AG04450 (cell line): Measurements from ENCODE around the gene MFSD6. TPM values are rescaled to one million over a fixed set of nuclear protein-coding genes. Genes with fewer than 3 reads are reported as not detected.

ENCODE experiments used
- CTCF ChIA-PET: fragments of 300-600, 350-600 bp; formaldehyde crosslinking; extraction: SDS; loops from one replicate; lab custom pipeline; 2022; ENCODE audit warnings: antibody characterized with exemption, inconsistent platforms; lab: Charles Lee
- POLR2A ChIA-PET: fragments of 350-600 bp; formaldehyde crosslinking; extraction: SDS; loops from one replicate; lab custom pipeline; 2021; ENCODE audit warnings: antibody characterized with exemption, inconsistent platforms; lab: Yijun Ruan, JAX
- DNase-seq: peaks from one replicate; pipeline ENCODE4 v3.0.0-alpha.2; 2011; ENCODE audit warnings: low read depth, low spot score
- H3K27ac ChIP-seq: one replicate; pipeline ENCODE4 v1.5.1; 2012; ENCODE audit warnings: low read depth, low read length, control low read depth
- H3K27me3 ChIP-seq: one replicate; pipeline ENCODE4 v1.6.0; 2012; ENCODE audit warnings: low read length; ENCODE audit not compliant: control insufficient read depth, insufficient read depth
- H3K4me3 ChIP-seq: 2 replicates; pipeline ENCODE4 v1.5.1; 2011; ENCODE audit warnings: mild to moderate bottlenecking, low read depth, low read length, control low read depth
- H3K9me3 ChIP-seq: 2 replicates; pipeline ENCODE4 v1.5.1; 2012; ENCODE audit warnings: low read length; ENCODE audit not compliant: control insufficient read depth, insufficient read depth
- CTCF ChIP-seq: IDR thresholded peaks from 2 replicates; pipeline ENCODE4 v1.5.1; 2011; ENCODE audit warnings: low read depth, low read length, control low read depth, inconsistent platforms
- polyA plus RNA-seq: library from polyadenylated mRNA; depleted of rRNA; stranded (reverse); fragments of >200 nt; gene quantifications from 2 replicates; pipeline ENCODE4 v1.2.3, GENCODE V29; 2011

The MFSD6 gene
- polyA plus RNA-seq, 1 experiment: 12.9 TPM

GRCh38 chr2:190497428-190497827, 89.3 kb downstream of the MFSD6 start:
- Histone ChIP-seq H3K9me3 (no peaks in the 10 kb centered on the region), H3K4me3 (no peak overlapping the region), H3K27me3 (no peaks in the 10 kb centered on the region), H3K27ac (no peak overlapping the region)
- no peak for DNase-seq
- ChIA-PET CTCF (no interaction called here), POLR2A (no interaction called here)
- TF ChIP-seq CTCF: no peak

GRCh38 chr2:190499273-190499672, 91.1 kb downstream of the MFSD6 start:
- no peaks in the 10 kb centered on the region for H3K9me3 ChIP-seq
- ChIA-PET CTCF (no interaction called here), POLR2A (no interaction called here)
- H3K27me3 ChIP-seq: no peaks in the 10 kb centered on the region
- no peak overlapping the region for H3K27ac ChIP-seq
- TF ChIP-seq CTCF: no peak
- DNase-seq: no peak
- no peak overlapping the region for H3K4me3 ChIP-seq

GRCh38 chr2:190500054-190500502, 91.9 kb downstream of the MFSD6 start:
- DNase-seq: no peak
- ChIA-PET POLR2A (no interaction called here), CTCF (interaction anchor here (0.7 kb wide), 1 partner anchor 11 kb away, joined by 6 read pairs; no protein-coding TSS in a partner anchor)
- TF ChIP-seq CTCF: no peak
- H3K9me3 ChIP-seq: no peaks in the 10 kb centered on the region
- H3K4me3 ChIP-seq: no peak overlapping the region
- H3K27ac ChIP-seq: no peak overlapping the region
- H3K27me3 ChIP-seq: no peaks in the 10 kb centered on the region

- no peak overlapping the region for H3K4me3 ChIP-seq
- H3K27ac ChIP-seq: no peak overlapping the region
- ChIA-PET CTCF (interaction anchor here (0.7 kb wide), 1 partner anchor 10 kb away, joined by 3 read pairs; no protein-coding TSS in a partner anchor), POLR2A (no interaction called here)
- DNase-seq: no peak
- H3K9me3 ChIP-seq: no peaks in the 10 kb centered on the region
- no peak for TF ChIP-seq CTCF
- no peaks in the 10 kb centered on the region for H3K27me3 ChIP-seq
Measured at GRCh38 chr2:190501231-190501630, 93.1 kb downstream of the MFSD6 start.

GRCh38 chr2:190501702-190502407, 93.7 kb downstream of the MFSD6 start:
- TF ChIP-seq CTCF: no peak
- H3K27ac ChIP-seq: no peak overlapping the region
- DNase-seq: no peak
- no peak overlapping the region for H3K4me3 ChIP-seq
- no peaks in the 10 kb centered on the region for H3K27me3 ChIP-seq
- H3K9me3 ChIP-seq: no peaks in the 10 kb centered on the region
- POLR2A ChIA-PET: no interaction called here
- CTCF ChIA-PET: interaction anchor here (0.7 to 1.4 kb wide), 2 partner anchors 9 kb away, joined by 3 to 6 read pairs; no protein-coding TSS in a partner anchor
